ENCODE measurements around the gene LIN37.

- TF ChIP-seq CTCF (IDR thresholded peaks at IDR 0.05) (no peak), POLR2A (IDR thresholded peaks at IDR 0.05) (no peak)
These were observed 35.4 kb downstream of the LIN37 start for GRCh38 chr19:35783469-35784434.
